Fibroblast of villous mesenchyme (primary cell): Measurements from ENCODE around the gene TRPM2. TPM values are rescaled to one million over a fixed set of nuclear protein-coding genes. Genes with fewer than 3 reads are reported as not detected.

Experiments
- DNase-seq: peaks from one replicate; pipeline ENCODE4 v3.0.0-alpha.2; 2010; ENCODE audit warnings: low read depth
- H3K4me3 ChIP-seq: 2 replicates; pipeline ENCODE4 v1.5.1; 2011; ENCODE audit warnings: low read depth, mild to moderate bottlenecking, low read length
- total RNA-seq: library from RNA; depleted of rRNA; stranded (reverse); fragments of >200 nt; gene quantifications from 2 replicates; pipeline ENCODE4 v1.2.3, GENCODE V29; 2012
- TF ChIP-seq, protein P1 (sequence below): IDR thresholded peaks from 2 replicates; pipeline ENCODE4 v1.5.1; 2012; ENCODE audit warnings: low read depth, mild to moderate bottlenecking, low read length; ENCODE audit not compliant: insufficient read depth

TRPM2 gene
- total RNA-seq, 1 donor = under 0.01 TPM

DNA sequence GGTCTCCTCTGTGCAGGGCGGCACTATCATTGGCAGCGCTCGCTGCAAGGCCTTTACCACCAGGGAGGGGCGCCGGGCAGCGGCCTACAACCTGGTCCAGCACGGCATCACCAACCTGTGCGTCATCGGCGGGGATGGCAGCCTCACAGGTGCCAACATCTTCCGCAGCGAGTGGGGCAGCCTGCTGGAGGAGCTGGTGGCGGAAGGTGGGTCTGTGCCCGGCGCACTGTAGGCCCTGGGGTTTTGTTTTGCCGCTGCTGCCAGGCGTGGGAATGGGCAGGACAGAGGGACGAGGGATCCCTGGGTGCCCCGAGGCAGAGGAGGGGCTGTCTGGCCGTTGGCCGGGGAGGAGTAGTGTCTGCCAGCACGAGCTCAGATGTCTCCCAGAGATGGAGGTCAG is 41.3 kb upstream of the TRPM2 start:
- no peak overlapping the region for H3K4me3 ChIP-seq
- no peak for DNase-seq
- TF ChIP-seq, protein P1, sequence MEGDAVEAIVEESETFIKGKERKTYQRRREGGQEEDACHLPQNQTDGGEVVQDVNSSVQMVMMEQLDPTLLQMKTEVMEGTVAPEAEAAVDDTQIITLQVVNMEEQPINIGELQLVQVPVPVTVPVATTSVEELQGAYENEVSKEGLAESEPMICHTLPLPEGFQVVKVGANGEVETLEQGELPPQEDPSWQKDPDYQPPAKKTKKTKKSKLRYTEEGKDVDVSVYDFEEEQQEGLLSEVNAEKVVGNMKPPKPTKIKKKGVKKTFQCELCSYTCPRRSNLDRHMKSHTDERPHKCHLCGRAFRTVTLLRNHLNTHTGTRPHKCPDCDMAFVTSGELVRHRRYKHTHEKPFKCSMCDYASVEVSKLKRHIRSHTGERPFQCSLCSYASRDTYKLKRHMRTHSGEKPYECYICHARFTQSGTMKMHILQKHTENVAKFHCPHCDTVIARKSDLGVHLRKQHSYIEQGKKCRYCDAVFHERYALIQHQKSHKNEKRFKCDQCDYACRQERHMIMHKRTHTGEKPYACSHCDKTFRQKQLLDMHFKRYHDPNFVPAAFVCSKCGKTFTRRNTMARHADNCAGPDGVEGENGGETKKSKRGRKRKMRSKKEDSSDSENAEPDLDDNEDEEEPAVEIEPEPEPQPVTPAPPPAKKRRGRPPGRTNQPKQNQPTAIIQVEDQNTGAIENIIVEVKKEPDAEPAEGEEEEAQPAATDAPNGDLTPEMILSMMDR = no peak

DNA sequence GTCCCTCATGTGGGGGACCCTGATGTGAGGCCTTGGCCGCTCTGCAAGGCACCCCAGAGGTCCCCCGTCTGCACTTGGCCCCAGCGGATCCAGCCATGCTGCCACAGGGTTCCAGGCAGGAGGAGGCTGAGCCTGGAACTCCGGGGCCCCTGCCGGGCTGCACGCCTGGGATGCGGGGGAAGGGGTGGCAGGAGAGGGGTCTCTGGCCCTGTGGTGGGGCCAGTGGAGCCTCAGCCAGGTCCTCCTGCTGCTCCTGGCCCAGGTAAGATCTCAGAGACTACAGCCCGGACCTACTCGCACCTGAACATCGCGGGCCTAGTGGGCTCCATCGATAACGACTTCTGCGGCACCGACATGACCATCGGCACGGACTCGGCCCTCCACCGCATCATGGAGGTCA is 40.7 kb upstream of the TRPM2 start:
- no peak for DNase-seq
- TF ChIP-seq, protein P1 = no peak
- H3K4me3 ChIP-seq = no peak overlapping the region

DNA sequence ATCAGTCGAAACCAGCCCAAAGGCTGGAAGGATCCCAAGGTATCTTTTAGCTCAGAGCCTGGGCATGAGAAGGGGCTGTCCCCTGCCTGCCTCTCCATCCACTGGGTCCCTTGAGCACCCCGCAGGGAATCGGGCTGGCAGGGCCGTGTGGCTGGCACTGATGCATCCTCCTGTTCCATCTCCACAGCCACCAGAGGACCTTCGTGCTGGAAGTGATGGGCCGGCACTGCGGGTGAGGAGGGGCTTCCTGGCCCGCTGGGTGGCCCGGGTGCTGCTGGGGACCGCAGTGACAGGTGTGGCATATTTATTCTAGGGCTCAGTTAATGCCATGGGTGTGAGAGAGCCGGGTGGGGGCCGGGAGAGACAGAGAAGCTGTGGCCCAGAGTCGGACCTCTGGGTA is 40.0 kb upstream of the TRPM2 start:
- no peak for DNase-seq
- H3K4me3 ChIP-seq = no peak overlapping the region
- TF ChIP-seq, protein P1 = no peak

DNA sequence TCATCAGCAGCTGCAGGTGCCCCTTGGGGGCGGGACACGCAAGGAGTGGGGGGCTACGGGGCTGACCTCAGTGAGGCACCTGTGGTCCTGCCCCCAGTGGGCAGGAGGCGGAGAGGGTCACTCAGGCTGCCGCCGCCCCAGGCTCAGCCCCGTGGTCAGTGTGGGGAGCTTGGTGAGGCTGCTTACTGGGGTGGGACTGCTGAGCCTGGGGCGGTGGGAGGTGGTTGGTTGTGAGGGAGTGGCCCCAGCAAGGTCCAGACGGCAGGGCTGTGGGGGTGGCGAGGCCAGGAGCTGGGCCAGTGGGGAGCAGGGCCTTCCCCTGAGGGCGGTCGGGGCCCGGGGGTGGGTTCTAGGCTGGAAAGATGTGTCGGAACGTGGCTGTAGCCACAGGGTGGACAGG is 39.3 kb upstream of the TRPM2 start:
- no peak overlapping the region for H3K4me3 ChIP-seq
- DNase-seq = no peak
- TF ChIP-seq, protein P1 = no peak

DNA sequence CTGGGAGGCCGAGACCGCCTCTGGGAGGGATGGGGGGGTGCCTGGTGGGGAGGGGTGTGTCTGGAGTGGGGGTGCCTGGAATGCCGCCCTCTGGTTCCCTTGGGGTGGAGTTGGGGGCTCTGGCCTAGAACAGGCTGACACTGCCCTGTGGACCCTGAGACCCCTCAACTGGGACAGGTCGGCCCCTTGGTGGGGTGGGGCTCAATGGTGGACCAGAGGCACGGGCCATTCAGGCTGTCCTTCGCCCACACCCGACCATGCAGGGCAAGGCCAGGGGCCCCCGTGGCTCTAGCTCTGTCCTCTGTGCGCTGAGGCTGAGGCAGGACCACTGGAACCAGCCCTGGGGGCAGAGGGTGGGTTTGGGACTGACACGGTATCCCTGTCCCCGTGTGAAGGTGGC is 38.9 kb upstream of the TRPM2 start:
- DNase-seq = no peak
- H3K4me3 ChIP-seq = no peak overlapping the region
- TF ChIP-seq, protein P1 = no peak

DNA sequence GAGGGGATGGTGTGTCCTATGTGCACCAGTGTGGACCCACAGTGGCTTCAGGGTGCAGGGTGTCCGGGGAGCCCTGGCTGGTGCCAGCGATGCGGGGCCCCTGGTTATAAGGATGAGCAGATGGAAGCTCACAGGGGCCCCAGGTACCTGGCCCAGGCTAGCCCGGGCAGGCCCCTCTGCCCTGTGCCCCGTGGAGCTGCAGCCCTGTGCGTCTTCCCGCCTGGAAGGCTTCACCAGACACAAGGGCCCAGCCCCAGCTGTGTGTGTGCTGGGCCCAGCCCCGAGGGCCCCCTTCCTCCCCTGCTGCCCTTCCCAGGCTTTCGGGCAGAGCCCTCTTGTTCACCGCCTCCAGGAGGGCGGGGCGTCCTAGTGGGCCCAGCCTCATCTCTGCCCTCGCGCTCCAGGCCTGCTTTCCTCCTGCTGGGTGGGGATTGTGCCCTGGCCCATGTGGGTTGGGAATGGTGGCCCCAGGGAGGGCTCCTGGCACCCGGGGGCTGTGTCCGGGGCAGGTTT is 37.7 kb upstream of the TRPM2 start:
- TF ChIP-seq, protein P1 = no peak
- DNase-seq = no peak

DNA sequence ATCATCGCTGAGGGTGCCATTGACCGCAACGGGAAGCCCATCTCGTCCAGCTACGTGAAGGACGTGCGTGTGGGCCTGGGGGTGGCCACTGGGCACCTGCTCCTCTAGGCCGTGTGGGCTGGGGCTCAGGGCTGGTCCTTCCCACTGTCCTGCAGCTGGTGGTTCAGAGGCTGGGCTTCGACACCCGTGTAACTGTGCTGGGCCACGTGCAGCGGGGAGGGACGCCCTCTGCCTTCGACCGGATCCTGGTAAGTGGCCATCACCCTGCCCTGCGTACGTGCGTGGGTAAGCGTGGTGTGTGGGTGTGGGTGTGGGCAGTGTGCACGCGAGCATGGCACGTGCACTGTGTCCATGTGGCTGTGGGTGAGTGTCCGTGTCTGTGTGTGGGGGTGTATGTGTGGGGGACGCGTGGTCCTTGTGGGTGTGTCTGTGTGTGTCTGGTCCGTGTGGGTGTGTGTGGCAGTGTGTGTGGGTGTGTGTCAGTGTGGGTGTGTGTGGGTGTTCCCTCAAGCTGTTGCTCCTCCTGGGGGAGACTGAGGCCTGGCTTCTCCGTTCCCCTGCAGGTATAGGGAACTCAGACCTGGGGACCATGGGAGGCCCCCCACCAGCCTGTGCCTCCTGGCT is 37.0 kb upstream of the TRPM2 start:
- no peak overlapping the region for H3K4me3 ChIP-seq
- TF ChIP-seq, protein P1 = no peak
- DNase-seq = no peak

More for the DNA sequence above, 37.7 kb upstream of the TRPM2 start:
- H3K4me3 ChIP-seq = no peak overlapping the region
